Left ventricle myocardium superior (tissue), 1 donor: ENCODE data around the gene ARHGAP36. TPM values are rescaled to one million over a fixed set of nuclear protein-coding genes. Genes with fewer than 3 reads are reported as not detected.

Experiments used
- ATAC-seq: fragments of 200-7000 bp; cut with Tn5 transposase; one replicate; pipeline ENCODE4 v1.9.1; 2020; ENCODE audit warnings: mild to moderate bottlenecking, moderate library complexity
- DNase-seq: peaks from one replicate; pipeline ENCODE4 v3.0.0-alpha.2; 2020
- intact Hi-C: fragments of 100-400 bp; cut with micrococcal nuclease; formaldehyde crosslinking; loops from one replicate; pipeline ENCODE4 v1.11.0; 2022
- total RNA-seq: library from RNA; stranded (reverse); fragmentation: NEBNext Ultra II Directional; extraction: Animal tissue kit (Norgen Biotek cat#: 25700); gene quantifications from one replicate; pipeline ENCODE4 v1.2.1, GENCODE V29; 2021
- donor health status: DM: no; HTN: yes; CAD: no; lungs with severe emphysema.

The ARHGAP36 gene
- total RNA-seq, 1 donor from 2014 or later: not detected

- intact Hi-C loops: no loop called here
- no peak for ATAC-seq
- no peak for DNase-seq
Measured at GRCh38 chrX:131068945-131069719, 11.0 kb downstream of the ARHGAP36 start.

- DNase-seq (no peak), ATAC-seq (no peak)
- intact Hi-C loops: no loop called here
Measured at GRCh38 chrX:131072871-131073571, 14.9 kb downstream of the ARHGAP36 start.

- intact Hi-C loops: no loop called here
- DNase-seq (no peak), ATAC-seq (no peak)
Measured at GRCh38 chrX:131073607-131074006, 15.5 kb downstream of the ARHGAP36 start.

GRCh38 chrX:131081772-131082740, 23.9 kb downstream of the ARHGAP36 start:
- ATAC-seq (no peak), DNase-seq (no peak)
- intact Hi-C loops: no loop called here

- intact Hi-C loops: no loop called here
- ATAC-seq: no peak
- DNase-seq: no peak
Measured at GRCh38 chrX:131083510-131084142, 25.5 kb downstream of the ARHGAP36 start.

- DNase-seq (no peak), ATAC-seq (no peak)
- intact Hi-C loops: no loop called here
Measured at GRCh38 chrX:131084145-131084544, 26.0 kb downstream of the ARHGAP36 start.

- DNase-seq: no peak
- ATAC-seq: no peak
- intact Hi-C loops: no loop called here
Measured at GRCh38 chrX:131136776-131137175, 78.6 kb downstream of the ARHGAP36 start.

- ATAC-seq (no peak), DNase-seq (no peak)
Measured at GRCh38 chrX:131139072-131139471, 80.9 kb downstream of the ARHGAP36 start.

More at GRCh38 chrX:131139072-131139471, 80.9 kb downstream of the ARHGAP36 start:
- intact Hi-C loops: no loop called here

Other genes starting within 250 kb of the ARHGAP36 start
- 13.2 TPM for gene ENOX2, start 155.1 kb upstream of the ARHGAP36 start, total RNA-seq
- 2.6 TPM for gene IGSF1, start 231.0 kb downstream of the ARHGAP36 start, total RNA-seq